Coronary artery (tissue), 2 donors: ENCODE measurements around the gene CEP72.
"Not testable (repeated sequence)": the region's sequence is repeated elsewhere in the genome, so short reads cannot be mapped to it uniquely, and the experiment has no call there.

ENCODE experiments used
- DNase-seq: peaks from one replicate; pipeline ENCODE4 v3.0.0-alpha.2; 2017; ENCODE audit warnings: low spot score
- H3K27ac ChIP-seq, 2 donors: fragments of 200-600 bp; sonication (generic); one replicate each; pipeline ENCODE4 v1.5.1; 2016 to 2019
- H3K4me3 ChIP-seq: fragments of 200-600 bp; sonication (generic); 2 replicates; pipeline ENCODE4 v1.5.1; 2016; ENCODE audit warnings: mild to moderate bottlenecking, moderate library complexity
- TF ChIP-seq, protein P1 (sequence below): fragments of 200-600 bp; sonication (generic); IDR thresholded peaks from one replicate; pipeline ENCODE4 v1.5.1; 2019; ENCODE audit warnings: antibody characterized with exemption

Gene CEP72

DNA sequence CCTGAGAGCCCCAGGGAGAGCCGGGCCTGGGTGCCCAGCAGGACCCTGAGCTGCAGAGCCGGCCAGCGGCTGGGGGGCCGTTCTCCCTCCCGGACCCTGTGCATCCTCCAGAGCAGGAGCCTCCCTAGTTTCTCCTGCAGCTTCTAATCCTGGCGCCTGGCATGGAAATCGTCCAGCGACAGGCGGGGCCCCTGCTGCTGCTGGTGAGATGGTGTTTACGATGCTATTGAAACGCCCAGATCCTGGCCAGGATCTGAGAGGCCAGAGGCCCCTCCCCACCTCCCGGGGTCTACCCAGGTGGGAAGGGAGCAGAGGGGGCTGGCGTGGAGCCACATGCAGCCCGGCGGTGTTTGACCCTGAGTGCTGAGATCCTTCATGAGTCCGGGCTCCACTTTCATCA is 38.2 kb upstream of the CEP72 start:
- TF ChIP-seq, protein P1, sequence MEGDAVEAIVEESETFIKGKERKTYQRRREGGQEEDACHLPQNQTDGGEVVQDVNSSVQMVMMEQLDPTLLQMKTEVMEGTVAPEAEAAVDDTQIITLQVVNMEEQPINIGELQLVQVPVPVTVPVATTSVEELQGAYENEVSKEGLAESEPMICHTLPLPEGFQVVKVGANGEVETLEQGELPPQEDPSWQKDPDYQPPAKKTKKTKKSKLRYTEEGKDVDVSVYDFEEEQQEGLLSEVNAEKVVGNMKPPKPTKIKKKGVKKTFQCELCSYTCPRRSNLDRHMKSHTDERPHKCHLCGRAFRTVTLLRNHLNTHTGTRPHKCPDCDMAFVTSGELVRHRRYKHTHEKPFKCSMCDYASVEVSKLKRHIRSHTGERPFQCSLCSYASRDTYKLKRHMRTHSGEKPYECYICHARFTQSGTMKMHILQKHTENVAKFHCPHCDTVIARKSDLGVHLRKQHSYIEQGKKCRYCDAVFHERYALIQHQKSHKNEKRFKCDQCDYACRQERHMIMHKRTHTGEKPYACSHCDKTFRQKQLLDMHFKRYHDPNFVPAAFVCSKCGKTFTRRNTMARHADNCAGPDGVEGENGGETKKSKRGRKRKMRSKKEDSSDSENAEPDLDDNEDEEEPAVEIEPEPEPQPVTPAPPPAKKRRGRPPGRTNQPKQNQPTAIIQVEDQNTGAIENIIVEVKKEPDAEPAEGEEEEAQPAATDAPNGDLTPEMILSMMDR = no peak
- Histone ChIP-seq H3K27ac (no peak overlapping the region), H3K4me3 (no peak overlapping the region)
- no peak for DNase-seq

DNA sequence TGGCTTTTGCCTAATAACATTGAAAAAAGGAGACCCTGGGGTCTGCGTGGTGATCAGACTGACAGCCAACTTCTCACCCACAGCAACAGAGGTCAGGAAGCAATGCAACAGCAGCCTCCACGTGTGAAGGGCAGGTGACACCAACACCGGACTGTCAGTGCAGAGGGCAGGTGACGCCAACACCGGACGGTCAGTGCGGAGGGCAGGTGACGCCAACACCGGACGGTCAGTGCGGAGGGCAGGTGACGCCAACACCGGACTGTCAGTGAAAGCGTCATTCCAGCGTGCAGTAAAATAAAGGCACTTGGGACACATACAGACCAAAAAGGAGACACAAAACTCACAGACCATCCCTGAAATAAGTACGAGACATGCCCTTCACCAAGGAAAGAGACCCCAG is 37.2 kb upstream of the CEP72 start:
- no peak for DNase-seq
- TF ChIP-seq, protein P1 = no peak
- Histone ChIP-seq H3K27ac (no peak overlapping the region), H3K4me3 (no peak overlapping the region)

DNA sequence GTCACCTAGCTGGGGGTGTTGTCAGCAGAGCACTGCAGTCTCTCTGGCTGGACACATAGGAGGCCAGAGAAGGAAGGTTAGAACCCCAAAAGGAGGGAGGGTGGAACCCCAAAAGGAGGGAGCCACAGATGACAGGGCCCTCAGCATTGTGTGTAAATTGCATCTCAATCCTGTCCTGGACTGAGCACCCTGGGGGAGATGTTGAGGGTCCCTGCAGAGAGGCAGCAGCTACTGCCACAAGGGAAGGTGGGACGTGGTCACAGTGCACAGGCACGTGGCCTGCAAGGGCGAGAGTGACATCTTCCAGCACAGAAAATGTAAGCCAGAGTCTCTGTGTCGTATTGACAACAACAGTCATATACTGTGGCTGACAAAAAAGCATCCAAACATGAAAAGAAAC is 36.5 kb upstream of the CEP72 start:
- peak; percentile 29 for DNase-seq
- no peak overlapping the region for H3K4me3 ChIP-seq
- TF ChIP-seq, protein P1 = no peak
- no peak overlapping the region for H3K27ac ChIP-seq

DNA sequence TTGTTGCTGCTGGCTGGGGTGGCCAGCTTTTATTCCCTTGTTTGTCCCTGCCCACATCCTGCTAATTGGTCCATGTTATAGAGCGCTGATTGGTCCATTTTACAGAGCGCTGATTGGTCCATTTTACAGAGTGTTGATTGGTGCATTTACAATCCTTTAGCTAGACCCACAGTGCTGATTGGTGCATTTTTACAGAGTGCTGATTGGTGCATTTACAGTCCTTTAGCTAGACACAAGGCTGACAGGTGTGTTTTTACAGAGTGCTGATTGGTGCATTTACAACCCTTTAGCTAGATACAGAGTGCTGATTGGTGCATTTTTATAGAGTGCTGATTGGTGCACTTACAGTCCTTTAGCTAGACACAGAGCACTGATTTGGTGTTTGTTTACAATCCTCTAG is 34.9 kb upstream of the CEP72 start:
- not testable (repeated sequence) for H3K4me3 ChIP-seq, DNase-seq, H3K27ac ChIP-seq

DNA sequence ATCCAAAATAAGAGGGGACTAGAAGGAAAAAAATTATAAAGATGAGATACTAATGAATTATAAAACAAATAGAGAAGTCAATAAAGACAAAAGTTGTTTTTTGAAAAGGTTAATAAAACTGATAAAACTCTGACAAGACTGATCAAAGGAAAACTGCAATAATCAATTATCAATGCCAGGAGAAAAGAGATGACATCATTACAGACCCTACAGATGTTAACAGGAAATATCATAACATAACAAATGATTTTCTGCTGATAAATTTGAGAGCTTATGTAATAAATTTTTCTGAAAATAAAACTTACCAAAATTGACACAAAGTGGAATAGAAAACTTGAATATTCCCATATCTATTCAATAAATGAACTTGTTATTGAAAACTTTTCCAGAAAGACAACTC is 34.3 kb upstream of the CEP72 start:
- TF ChIP-seq, protein P1 = no peak
- Histone ChIP-seq H3K4me3 (no peak overlapping the region), H3K27ac (no peak overlapping the region)
- DNase-seq = no peak

DNA sequence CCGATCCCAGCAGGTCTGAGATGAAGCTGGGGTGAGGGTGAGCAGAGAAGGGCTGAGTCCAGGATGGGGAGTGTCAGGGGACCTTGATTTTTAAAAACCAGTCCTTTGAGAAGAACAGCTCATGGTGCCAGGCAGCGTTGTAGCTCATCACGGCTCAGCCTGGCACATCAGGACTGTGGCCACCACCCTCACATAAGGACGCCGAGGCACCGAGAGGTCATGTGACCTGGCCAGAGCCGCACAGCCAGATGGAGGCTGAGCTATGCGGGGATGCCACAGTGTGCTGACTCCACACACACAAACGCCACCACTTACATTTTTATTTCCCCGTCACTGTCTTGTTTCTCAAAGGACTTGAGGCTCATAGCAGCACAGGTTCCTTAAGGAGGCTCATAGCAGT is 32.9 kb upstream of the CEP72 start:
- TF ChIP-seq, protein P1 = no peak
- Histone ChIP-seq H3K4me3 (no peak overlapping the region), H3K27ac (no peak overlapping the region)
- DNase-seq = peak; percentile 33

DNA sequence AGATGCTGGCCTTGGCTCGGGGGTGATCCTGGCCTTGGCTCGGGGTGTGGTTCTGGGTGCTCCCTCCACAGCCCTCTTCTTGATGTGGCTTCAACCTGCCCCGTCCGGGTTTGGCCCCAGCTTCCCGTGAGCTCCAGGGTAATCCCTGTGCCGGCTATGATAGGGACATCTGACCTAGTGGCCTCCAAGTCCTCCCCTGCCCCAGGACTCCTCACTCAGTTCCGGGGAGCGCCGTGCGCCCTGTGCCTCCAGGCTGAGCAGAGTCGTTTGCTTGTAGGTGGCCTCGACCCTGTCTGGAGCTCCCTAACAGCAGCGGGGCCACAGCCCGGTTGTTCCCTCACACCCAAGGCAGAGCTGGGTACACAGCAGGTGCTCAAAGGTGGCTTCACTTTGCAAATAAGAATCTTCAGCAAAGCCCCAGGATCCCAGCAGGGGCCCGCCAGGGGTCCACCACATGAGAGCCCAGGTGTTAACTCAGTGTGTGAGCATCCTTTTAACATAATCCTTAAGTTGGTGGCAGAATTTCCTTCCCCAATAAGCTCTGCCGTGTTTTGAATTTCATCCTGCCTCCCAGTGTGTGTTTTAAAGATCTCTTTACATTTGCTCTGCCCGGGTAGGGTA is 32.3 kb upstream of the CEP72 start:
- Histone ChIP-seq H3K4me3 (no peak overlapping the region), H3K27ac (no peak overlapping the region)
- peak; percentile 55 for DNase-seq
- TF ChIP-seq, protein P1 = no peak
